Transverse colon (tissue), 4 donors: ENCODE measurements around the gene SLC31A2. TPM values are rescaled to one million over a fixed set of nuclear protein-coding genes. Genes with fewer than 3 reads are reported as not detected.

Experiments
- DNase-seq: peaks from one replicate; pipeline ENCODE4 v3.0.0-alpha.2; 2019
- H3K27ac ChIP-seq, 4 donors: fragments of 200-600 bp; sonication (generic); 2 replicates each; pipeline ENCODE4 v1.5.1; 2016 to 2018; ENCODE audit warnings: inconsistent platforms in 4 of 4
- H3K27me3 ChIP-seq: fragments of 200-600 bp; sonication (generic); 2 replicates; pipeline ENCODE4 v1.5.1; 2017; ENCODE audit warnings: inconsistent platforms
- H3K36me3 ChIP-seq, 4 donors: fragments of 200-600 bp; sonication (generic); 2 replicates each; pipeline ENCODE4 v1.5.1; 2017 to 2019; ENCODE audit warnings: inconsistent platforms in 4 of 4
- H3K4me1 ChIP-seq, 4 donors: fragments of 200-600 bp; sonication (generic); 2 replicates each; pipeline ENCODE4 v1.5.1; 2017 to 2020; ENCODE audit warnings: inconsistent platforms in 4 of 4
- H3K4me3 ChIP-seq, 4 donors: fragments of 200-600 bp; sonication (generic); 1 replicate in 1 of 4; 2 replicates in 3 of 4; pipeline versions ENCODE4 v1.5.1 to v1.6.1; 2017 to 2019; ENCODE audit warnings: inconsistent platforms in 4 of 4
- H3K9me3 ChIP-seq, 2 donors: fragments of 200-600 bp; sonication (generic); 2 replicates each; pipeline ENCODE4 v1.5.1; 2017 to 2019; ENCODE audit warnings: inconsistent platforms in 2 of 2
- EP300 ChIP-seq: sonication (generic); formaldehyde crosslinking; IDR thresholded peaks from one replicate; pipeline ENCODE4 v1.6.1; 2017; ENCODE audit warnings: antibody characterized with exemption, low read depth
- POLR2A ChIP-seq: fragments of 450-650 bp; IDR thresholded peaks from one replicate; pipeline ENCODE4 v1.6.1; 2016; ENCODE audit warnings: antibody characterized with exemption, mild to moderate bottlenecking, moderate library complexity
- POLR2AphosphoS5 ChIP-seq, 3 donors: sonication (generic); formaldehyde crosslinking; IDR thresholded peaks; one replicate each; pipeline ENCODE4 v1.6.1; 2016; ENCODE audit warnings: antibody characterized with exemption in 3 of 3
- WGBS, 2 donors: methylation state at CpG; one replicate each; pipeline ENCODE4 v1.1.5; 2018; ENCODE audit warnings: low coverage in 1 of 2; 5-methylcytosine and 5-hydroxymethylcytosine counted together
- in situ Hi-C, 4 donors: fragments of 200-750 bp; cut with MboI; loops; one replicate each; pipeline versions ENCODE4 v1.15.0 to v1.15.1; 2017; ENCODE audit warnings: low sequenced_read_pairs in 3 of 4, low pct_ligation_motif_present in 1 of 4, low pct_unique_long_range_greater_than_20kb in 1 of 4
- intact Hi-C: fragments of 100-400 bp; cut with DNase I; formaldehyde crosslinking; loops from one replicate; pipeline ENCODE4 v1.15.1; 2023; ENCODE audit warnings: low total_unique reads
- total RNA-seq, 4 donors: library from RNA; depleted of rRNA; stranded (reverse); fragments of >200 nt; gene quantifications; one replicate each; pipeline ENCODE4 v1.1.0, GENCODE V29; 2016
- TF ChIP-seq, protein P1 (sequence below), 5 experiments: fragments of 200-600 bp in 3 of 5; fragments of 450-650 bp in 2 of 5; sonication (generic) in 3 of 5; IDR thresholded peaks; 1 replicate in 2 of 5; 2 replicates in 3 of 5; pipeline ENCODE4 v1.5.1; 2016 to 2017; ENCODE audit warnings: antibody characterized with exemption in 5 of 5, inconsistent platforms in 3 of 5, mild to moderate bottlenecking in 2 of 5, moderate library complexity in 1 of 5

SLC31A2 gene
- total RNA-seq, 4 donors from 2014 or later = 4.4 to 81.6 (median 40.3) TPM

DNA sequence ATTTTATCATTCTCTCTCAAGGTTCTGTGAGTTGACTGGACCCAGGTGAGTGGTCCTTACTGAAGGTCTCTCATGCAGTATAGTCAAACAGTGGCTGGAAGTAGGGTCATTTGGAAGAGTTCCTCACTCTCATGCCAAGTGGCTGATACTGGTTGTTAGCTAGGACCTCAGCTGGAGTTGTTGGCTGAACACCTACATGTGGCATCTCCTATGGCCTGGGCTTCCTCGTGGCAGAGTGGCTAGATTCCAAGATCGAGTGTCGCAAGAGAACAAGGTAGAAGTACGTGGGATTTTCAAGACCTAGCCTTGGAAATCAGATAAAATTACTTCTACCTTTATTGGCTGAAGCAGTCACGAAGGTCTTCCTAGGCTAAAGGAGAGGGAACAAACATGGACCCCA is 7.6 kb downstream of the SLC31A2 start:
- intact Hi-C loops = no loop called here
- Histone ChIP-seq H3K9me3 (no peaks in the 10 kb centered on the region), H3K27me3 (no peaks in the 10 kb centered on the region), H3K27ac (no peak overlapping the region), H3K36me3 (peaks cover 0 to 20% (median 6%) of the 10 kb centered on the region in 4 donors), H3K4me1 (peaks cover 0 to 2% (median 0%) of the 10 kb centered on the region in 4 donors), H3K4me3 (no peak overlapping the region)
- in situ Hi-C loops = no loop called here
- DNase-seq = no peak
- WGBS, 2 donors = 78 to 94% methylated on average over 3 to 5 of the region's 5 CpGs
- TF ChIP-seq EP300 (no peak), POLR2AphosphoS5 (IDR thresholded peaks at IDR 0.05) (no peak), POLR2A (no peak)
- TF ChIP-seq, protein P1, sequence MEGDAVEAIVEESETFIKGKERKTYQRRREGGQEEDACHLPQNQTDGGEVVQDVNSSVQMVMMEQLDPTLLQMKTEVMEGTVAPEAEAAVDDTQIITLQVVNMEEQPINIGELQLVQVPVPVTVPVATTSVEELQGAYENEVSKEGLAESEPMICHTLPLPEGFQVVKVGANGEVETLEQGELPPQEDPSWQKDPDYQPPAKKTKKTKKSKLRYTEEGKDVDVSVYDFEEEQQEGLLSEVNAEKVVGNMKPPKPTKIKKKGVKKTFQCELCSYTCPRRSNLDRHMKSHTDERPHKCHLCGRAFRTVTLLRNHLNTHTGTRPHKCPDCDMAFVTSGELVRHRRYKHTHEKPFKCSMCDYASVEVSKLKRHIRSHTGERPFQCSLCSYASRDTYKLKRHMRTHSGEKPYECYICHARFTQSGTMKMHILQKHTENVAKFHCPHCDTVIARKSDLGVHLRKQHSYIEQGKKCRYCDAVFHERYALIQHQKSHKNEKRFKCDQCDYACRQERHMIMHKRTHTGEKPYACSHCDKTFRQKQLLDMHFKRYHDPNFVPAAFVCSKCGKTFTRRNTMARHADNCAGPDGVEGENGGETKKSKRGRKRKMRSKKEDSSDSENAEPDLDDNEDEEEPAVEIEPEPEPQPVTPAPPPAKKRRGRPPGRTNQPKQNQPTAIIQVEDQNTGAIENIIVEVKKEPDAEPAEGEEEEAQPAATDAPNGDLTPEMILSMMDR (IDR thresholded peaks at IDR 0.05) = no peak

GRCh38 chr9:113160571-113160970 is 9.8 kb downstream of the SLC31A2 start:
- in situ Hi-C loops (no loop called here), intact Hi-C loops (no loop called here)
- Histone ChIP-seq H3K9me3 (no peaks in the 10 kb centered on the region), H3K27me3 (no peaks in the 10 kb centered on the region), H3K36me3 (peaks cover 0 to 40% (median 11%) of the 10 kb centered on the region in 4 donors), H3K4me3 (no peak overlapping the region), H3K4me1 (no peaks in the 10 kb centered on the region), H3K27ac (no peak overlapping the region)
- DNase-seq = no peak
- 78 to 100% methylated on average over 1 to 3 of the region's 3 CpGs for WGBS, 2 donors
- TF ChIP-seq POLR2A (no peak), EP300 (no peak), POLR2AphosphoS5 (IDR thresholded peaks at IDR 0.05) (no peak)
- TF ChIP-seq, protein P1 (IDR thresholded peaks at IDR 0.05) = no peak

GRCh38 chr9:113163001-113163400 is 12.2 kb downstream of the SLC31A2 start:
- in situ Hi-C loops = no loop called here
- TF ChIP-seq EP300 (no peak), POLR2A (no peak), POLR2AphosphoS5 (IDR thresholded peaks at IDR 0.05) (no peak)
- TF ChIP-seq, protein P1 (IDR thresholded peaks at IDR 0.05) = no peak
- Histone ChIP-seq H3K27ac (no peak overlapping the region), H3K27me3 (no peaks in the 10 kb centered on the region), H3K4me3 (no peak overlapping the region), H3K36me3 (peaks cover 0 to 60% (median 20%) of the 10 kb centered on the region in 4 donors), H3K4me1 (no peaks in the 10 kb centered on the region), H3K9me3 (no peaks in the 10 kb centered on the region)
- 73 to 100% methylated on average over 1 to 3 of the region's 3 CpGs for WGBS, 2 donors
- intact Hi-C loops = no loop called here
- DNase-seq = no peak

DNA sequence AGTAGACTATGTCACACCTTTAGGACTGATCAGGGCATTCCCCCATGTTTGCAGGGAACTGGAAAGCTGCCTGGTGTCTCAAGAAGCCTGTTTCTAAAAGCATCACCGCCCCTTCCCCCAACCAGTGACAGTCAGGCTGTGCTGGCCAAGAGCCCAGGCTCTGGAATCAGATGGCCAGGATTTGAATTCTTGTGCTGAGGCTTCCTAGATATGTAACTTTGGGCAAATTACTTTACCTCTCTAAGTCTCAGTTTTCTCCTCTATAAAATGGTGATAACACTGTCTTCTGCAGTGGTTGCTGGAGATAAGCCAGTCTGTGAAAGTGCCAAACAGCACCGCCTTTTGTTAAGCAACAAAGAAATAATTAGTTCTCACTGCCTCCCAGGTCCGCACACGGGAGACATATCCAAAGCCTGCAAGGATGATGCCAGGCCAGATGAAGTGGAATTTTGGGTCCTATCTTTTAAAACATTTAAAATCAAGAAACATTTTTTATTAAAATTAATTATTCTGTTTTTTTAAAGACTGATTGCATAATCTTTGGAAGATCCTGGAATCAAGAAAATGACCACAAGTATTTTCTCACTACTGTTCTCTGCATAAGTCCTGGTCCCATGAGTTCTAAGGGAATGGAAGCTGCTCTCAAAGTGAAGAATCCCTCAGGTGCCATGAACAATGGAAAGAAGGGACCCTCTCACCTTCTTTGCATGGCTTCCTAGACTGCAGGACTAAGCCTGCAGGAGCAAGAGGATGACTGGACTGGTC is 13.9 kb downstream of the SLC31A2 start:
- 64 to 84% methylated on average over 3 to 4 of the region's 4 CpGs for WGBS, 2 donors
- no peaks in the 10 kb centered on the region for H3K4me1 ChIP-seq
- in situ Hi-C loops = no loop called here
- no peaks in the 10 kb centered on the region for H3K27me3 ChIP-seq
- DNase-seq = no peak
- H3K27ac ChIP-seq = no peak overlapping the region
- H3K4me3 ChIP-seq = no peak overlapping the region
- intact Hi-C loops = no loop called here
- peaks cover 0 to 67% (median 27%) of the 10 kb centered on the region in 4 donors for H3K36me3 ChIP-seq
- TF ChIP-seq POLR2AphosphoS5 (IDR thresholded peaks at IDR 0.05) (no peak), EP300 (no peak), POLR2A (no peak)
- TF ChIP-seq, protein P1 (IDR thresholded peaks at IDR 0.05) = no peak
- H3K9me3 ChIP-seq = no peaks in the 10 kb centered on the region
